Endodermal cell (in vitro differentiated cells): ENCODE measurements around the gene QARS1. TPM values are rescaled to one million over a fixed set of nuclear protein-coding genes. Genes with fewer than 3 reads are reported as not detected.

ENCODE experiments used
- DNase-seq: peaks from one replicate; pipeline ENCODE4 v3.0.0-alpha.2; 2017
- H3K27ac ChIP-seq: 2 replicates; pipeline ENCODE4 v1.5.1; 2013; ENCODE audit warnings: mild to moderate bottlenecking, low read depth, low read length, moderate library complexity
- H3K27me3 ChIP-seq: 2 replicates; pipeline ENCODE4 v1.6.1; 2013; ENCODE audit warnings: mild to moderate bottlenecking, low read length, moderate library complexity; ENCODE audit not compliant: insufficient read depth, control insufficient read depth, poor library complexity, severe bottlenecking
- H3K36me3 ChIP-seq: 2 replicates; pipeline ENCODE4 v1.7.0; 2013; ENCODE audit warnings: mild to moderate bottlenecking, low read length, moderate library complexity; ENCODE audit not compliant: control insufficient read depth, insufficient read depth
- H3K4me1 ChIP-seq: one replicate; pipeline ENCODE4 v1.7.0; 2013; ENCODE audit warnings: low read length; ENCODE audit not compliant: control insufficient read depth, insufficient read depth
- H3K4me3 ChIP-seq: 2 replicates; pipeline ENCODE4 v1.5.1; 2013; ENCODE audit warnings: mild to moderate bottlenecking, low read length, moderate library complexity
- H3K9ac ChIP-seq: 2 replicates; pipeline ENCODE4 v1.6.1; 2013; ENCODE audit warnings: mild to moderate bottlenecking, low read length, moderate library complexity; ENCODE audit not compliant: poor library complexity, severe bottlenecking; ENCODE audit errors: extremely low read depth
- H3K9me3 ChIP-seq: 2 replicates; pipeline ENCODE4 v1.6.1; 2013; ENCODE audit warnings: mild to moderate bottlenecking, low read length, moderate library complexity; ENCODE audit not compliant: control insufficient read depth
- H3K27ac Mint-ChIP-seq: 2 replicates; pipeline ENCODE4 v1.8.0; 2020; ENCODE audit warnings: mixed read lengths
- H3K27me3 Mint-ChIP-seq: 2 replicates; pipeline ENCODE4 v1.8.0; 2021; ENCODE audit warnings: mild to moderate bottlenecking, mixed read lengths; ENCODE audit not compliant: insufficient read depth
- H3K36me3 Mint-ChIP-seq: 2 replicates; pipeline ENCODE4 v1.8.0; 2020; ENCODE audit warnings: low read depth, mixed read lengths
- H3K4me1 Mint-ChIP-seq: 2 replicates; pipeline ENCODE4 v1.8.0; 2020; ENCODE audit warnings: mixed read lengths
- H3K4me3 Mint-ChIP-seq: 2 replicates; pipeline ENCODE4 v1.8.0; 2020; ENCODE audit warnings: mild to moderate bottlenecking, moderate library complexity, mixed read lengths
- H3K9me3 Mint-ChIP-seq: 2 replicates; pipeline ENCODE4 v1.8.0; 2020; ENCODE audit warnings: mild to moderate bottlenecking, mixed read lengths
- WGBS, 2 experiments: methylation state at CpG; one replicate each; pipeline versions ENCODE4 v1.1.5 to v1.1.7; 2013; ENCODE audit warnings: missing lambda C conversion rate in 2 of 2, mixed read lengths in 1 of 2; ENCODE audit not compliant: insufficient coverage in 1 of 2, insufficient read length in 1 of 2; 5-methylcytosine and 5-hydroxymethylcytosine counted together
- total RNA-seq, 2 donors: library from RNA; stranded (reverse); fragmentation: NEBNext Ultra II Directional in 1 of 2; extraction: Animal tissue kit (Norgen Biotek cat#: 25700) in 1 of 2; gene quantifications; 2 replicates in 1 of 2; 3 replicates in 1 of 2; pipeline ENCODE4 v1.2.1, GENCODE V29; 2021
- TF ChIP-seq, protein P1 (sequence below): fragments of 200-600 bp; sonication (generic); conservative IDR thresholded peaks from 2 replicates; pipeline ENCODE4 v1.5.0; 2021; ENCODE audit warnings: antibody characterized with exemption, mild to moderate bottlenecking

QARS1 gene
- total RNA-seq, 2 donors from 2014 or later: 314 to 358 TPM

GRCh38 chr3:49122886-49123545, 18.5 kb upstream of the QARS1 start:
- 91 to 93% methylated on average over 12 to 17 of the region's 17 CpGs for WGBS, 2 experiments
- Histone ChIP-seq H3K4me3 (no peak overlapping the region), H3K27me3 (no peaks in the 10 kb centered on the region), H3K27ac (no peak overlapping the region), H3K4me1 (peaks cover 4% of the 10 kb centered on the region), H3K36me3 (peaks cover 41% of the 10 kb centered on the region), H3K9me3 (no peaks in the 10 kb centered on the region), H3K9ac (no peak overlapping the region)
- no peak for DNase-seq
- Mint-ChIP-seq H3K4me1 (peaks cover 4% of the 10 kb centered on the region), H3K36me3 (peaks cover 23% of the 10 kb centered on the region), H3K4me3 (no peak overlapping the region), H3K9me3 (no peaks in the 10 kb centered on the region), H3K27me3 (no peaks in the 10 kb centered on the region), H3K27ac (no peak overlapping the region)
- TF ChIP-seq, protein P1, sequence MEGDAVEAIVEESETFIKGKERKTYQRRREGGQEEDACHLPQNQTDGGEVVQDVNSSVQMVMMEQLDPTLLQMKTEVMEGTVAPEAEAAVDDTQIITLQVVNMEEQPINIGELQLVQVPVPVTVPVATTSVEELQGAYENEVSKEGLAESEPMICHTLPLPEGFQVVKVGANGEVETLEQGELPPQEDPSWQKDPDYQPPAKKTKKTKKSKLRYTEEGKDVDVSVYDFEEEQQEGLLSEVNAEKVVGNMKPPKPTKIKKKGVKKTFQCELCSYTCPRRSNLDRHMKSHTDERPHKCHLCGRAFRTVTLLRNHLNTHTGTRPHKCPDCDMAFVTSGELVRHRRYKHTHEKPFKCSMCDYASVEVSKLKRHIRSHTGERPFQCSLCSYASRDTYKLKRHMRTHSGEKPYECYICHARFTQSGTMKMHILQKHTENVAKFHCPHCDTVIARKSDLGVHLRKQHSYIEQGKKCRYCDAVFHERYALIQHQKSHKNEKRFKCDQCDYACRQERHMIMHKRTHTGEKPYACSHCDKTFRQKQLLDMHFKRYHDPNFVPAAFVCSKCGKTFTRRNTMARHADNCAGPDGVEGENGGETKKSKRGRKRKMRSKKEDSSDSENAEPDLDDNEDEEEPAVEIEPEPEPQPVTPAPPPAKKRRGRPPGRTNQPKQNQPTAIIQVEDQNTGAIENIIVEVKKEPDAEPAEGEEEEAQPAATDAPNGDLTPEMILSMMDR: no peak

- Histone ChIP-seq H3K9ac (no peak overlapping the region), H3K27me3 (no peaks in the 10 kb centered on the region), H3K4me1 (peaks cover 4% of the 10 kb centered on the region), H3K36me3 (peaks cover 46% of the 10 kb centered on the region), H3K27ac (no peak overlapping the region), H3K9me3 (no peaks in the 10 kb centered on the region), H3K4me3 (no peak overlapping the region)
- TF ChIP-seq, protein P1: no peak
- Mint-ChIP-seq H3K27me3 (no peaks in the 10 kb centered on the region), H3K27ac (no peak overlapping the region), H3K36me3 (peaks cover 28% of the 10 kb centered on the region), H3K4me1 (peaks cover 4% of the 10 kb centered on the region), H3K9me3 (no peaks in the 10 kb centered on the region), H3K4me3 (no peak overlapping the region)
- no peak for DNase-seq
- WGBS, 2 experiments: 94 to 97% methylated on average over 7 of the region's 7 CpGs
Measured at GRCh38 chr3:49122451-49122850, 17.9 kb upstream of the QARS1 start.

DNA sequence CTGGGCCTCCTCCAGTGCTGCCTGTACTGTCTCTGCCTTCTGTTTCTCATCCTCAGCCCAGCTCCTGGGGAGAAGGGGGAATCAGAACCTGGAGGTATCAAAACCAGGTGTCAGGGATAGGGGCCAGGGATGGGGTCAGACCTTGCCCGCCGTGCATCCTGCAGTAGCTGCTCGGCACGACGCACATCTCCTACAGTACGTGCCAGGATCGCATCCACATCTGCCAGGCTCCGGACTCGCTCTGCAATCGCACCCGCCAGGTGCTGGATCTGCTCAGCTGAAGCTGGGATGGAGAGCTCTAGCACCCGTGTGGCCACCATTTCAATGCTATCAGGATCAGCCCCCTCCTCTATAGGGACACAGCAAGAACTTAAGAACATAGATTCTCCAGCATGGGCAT, 17.5 kb upstream of the QARS1 start:
- Mint-ChIP-seq H3K4me1 (peaks cover 4% of the 10 kb centered on the region), H3K36me3 (peaks cover 30% of the 10 kb centered on the region), H3K9me3 (no peaks in the 10 kb centered on the region), H3K27me3 (no peaks in the 10 kb centered on the region), H3K4me3 (peak overlapping the region; percentile 76), H3K27ac (no peak overlapping the region)
- H3K36me3 ChIP-seq: peaks cover 50% of the 10 kb centered on the region
- H3K9ac ChIP-seq: no peak overlapping the region
- no peaks in the 10 kb centered on the region for H3K27me3 ChIP-seq
- DNase-seq: no peak
- no peaks in the 10 kb centered on the region for H3K9me3 ChIP-seq
- 95 to 99% methylated on average over 10 to 12 of the region's 12 CpGs for WGBS, 2 experiments
- no peak overlapping the region for H3K27ac ChIP-seq
- H3K4me1 ChIP-seq: peaks cover 4% of the 10 kb centered on the region
- H3K4me3 ChIP-seq: no peak overlapping the region
- TF ChIP-seq, protein P1: no peak
